Upper lobe of left lung (tissue), 6 donors: Measurements from ENCODE around the gene LRIT3. TPM values are rescaled to one million over a fixed set of nuclear protein-coding genes. Genes with fewer than 3 reads are reported as not detected.

Source experiments
- ATAC-seq, 2 donors: fragments of 200-7000 bp; cut with Tn5 transposase; one replicate each; pipeline ENCODE4 v1.9.1; 2022; ENCODE audit warnings: mild to moderate bottlenecking in 2 of 2, moderate library complexity in 2 of 2; ENCODE audit not compliant: low FRiP score in 2 of 2
- DNase-seq, 2 donors: peaks; one replicate each; pipeline ENCODE4 v3.0.0-alpha.2; 2019 to 2020
- H3K27ac ChIP-seq, 4 donors: fragments of 200-600 bp; sonication (generic); one replicate each; pipeline ENCODE4 v1.5.1; 2016 to 2019
- H3K27me3 ChIP-seq, 4 donors: fragments of 200-600 bp; sonication (generic); one replicate each; pipeline ENCODE4 v1.5.1; 2017 to 2019
- H3K36me3 ChIP-seq, 4 donors: fragments of 200-600 bp; sonication (generic); one replicate each; pipeline ENCODE4 v1.5.1; 2016 to 2019
- H3K4me1 ChIP-seq, 4 donors: fragments of 200-600 bp; sonication (generic); one replicate each; pipeline ENCODE4 v1.5.1; 2018 to 2019
- H3K4me3 ChIP-seq, 4 donors: fragments of 200-600 bp; sonication (generic); one replicate each; pipeline ENCODE4 v1.5.1; 2017 to 2019; ENCODE audit warnings: mild to moderate bottlenecking in 2 of 4, moderate library complexity in 1 of 4
- H3K9me3 ChIP-seq, 4 donors: fragments of 200-600 bp; sonication (generic); one replicate each; pipeline ENCODE4 v1.5.1; 2018 to 2019
- CTCF ChIP-seq, 6 experiments: fragments of 450-650 bp in 4 of 6; fragments of 200-600 bp in 2 of 6; sonication (generic) in 2 of 6; IDR thresholded peaks; one replicate each; pipeline ENCODE4 v1.5.1; 2016 to 2019; ENCODE audit warnings: antibody characterized with exemption in 6 of 6
- EP300 ChIP-seq, 4 donors: sonication (generic); formaldehyde crosslinking; IDR thresholded peaks; one replicate each; pipeline ENCODE4 v1.5.1; 2017; ENCODE audit warnings: antibody characterized with exemption in 4 of 4, control low read depth in 2 of 4
- POLR2A ChIP-seq, 4 donors: fragments of 450-650 bp; IDR thresholded peaks; one replicate each; pipeline ENCODE4 v1.5.1; 2016 to 2017; ENCODE audit warnings: antibody characterized with exemption in 4 of 4, mild to moderate bottlenecking in 2 of 4
- POLR2AphosphoS5 ChIP-seq, 2 donors: sonication (generic); formaldehyde crosslinking; IDR thresholded peaks; one replicate each; pipeline ENCODE4 v1.5.1; 2017; ENCODE audit warnings: antibody characterized with exemption in 2 of 2
- WGBS, 2 donors: methylation state at CpG; one replicate each; pipeline ENCODE4 v1.1.5; 2017 to 2018; 5-methylcytosine and 5-hydroxymethylcytosine counted together
- total RNA-seq, 6 donors: library from RNA; depleted of rRNA in 4 of 6; stranded (reverse); fragments of >200 nt in 4 of 6; gene quantifications; one replicate each; pipeline versions ENCODE4 v1.1.0 to v1.2.1, GENCODE V29; 2016 to 2021
- donor health status: DM: no; HTN: no; CAD: no; lungs with moderate emphysema.
- donor health status: DM: no; HTN: yes; CAD: no; lungs with severe emphysema.

Gene LRIT3
- total RNA-seq, 6 donors from 2014 or later, result 0.20 to 1.0 (median 0.46) TPM; not detected in 1

GRCh38 chr4:109861916-109862511 is 14.1 kb downstream of the LRIT3 start:
- Histone ChIP-seq H3K4me3 (no peak overlapping the region), H3K36me3 (no peaks in the 10 kb centered on the region), H3K9me3 (peaks cover 0 to 3% (median 1%) of the 10 kb centered on the region in 4 donors), H3K4me1 (no peaks in the 10 kb centered on the region), H3K27ac (no peak overlapping the region), H3K27me3 (no peaks in the 10 kb centered on the region)
- TF ChIP-seq EP300 (IDR thresholded peaks at IDR 0.05), result no peak
- no peak for TF ChIP-seq CTCF (IDR thresholded peaks at IDR 0.05)
- TF ChIP-seq POLR2A (IDR thresholded peaks at IDR 0.05), result no peak
- TF ChIP-seq POLR2AphosphoS5 (IDR thresholded peaks at IDR 0.05), result no peak
- 80 to 91% methylated on average over 3 of the region's 3 CpGs for WGBS, 2 donors
- no peak for DNase-seq
- no peak for ATAC-seq

GRCh38 chr4:109864134-109864533 is 16.2 kb downstream of the LRIT3 start:
- Histone ChIP-seq H3K4me1 (no peaks in the 10 kb centered on the region), H3K9me3 (peaks cover 0 to 3% (median 1%) of the 10 kb centered on the region in 4 donors), H3K36me3 (no peaks in the 10 kb centered on the region), H3K4me3 (no peak overlapping the region), H3K27ac (no peak overlapping the region), H3K27me3 (no peaks in the 10 kb centered on the region)
- DNase-seq (no peak), ATAC-seq (no peak)
- TF ChIP-seq EP300 (IDR thresholded peaks at IDR 0.05), result no peak
- no peak for TF ChIP-seq CTCF (IDR thresholded peaks at IDR 0.05)
- no peak for TF ChIP-seq POLR2A (IDR thresholded peaks at IDR 0.05)
- no peak for TF ChIP-seq POLR2AphosphoS5 (IDR thresholded peaks at IDR 0.05)

- peaks cover 0 to 4% (median 0%) of the 10 kb centered on the region in 4 donors for H3K36me3 ChIP-seq
- WGBS, 2 donors, result 94 to 96% methylated on average over 5 of the region's 5 CpGs
- no peaks in the 10 kb centered on the region for H3K4me1 ChIP-seq
- H3K27ac ChIP-seq, result no peak overlapping the region
- H3K4me3 ChIP-seq, result no peak overlapping the region
- no peak for TF ChIP-seq POLR2A (IDR thresholded peaks at IDR 0.05)
- no peak for TF ChIP-seq POLR2AphosphoS5 (IDR thresholded peaks at IDR 0.05)
- TF ChIP-seq EP300 (IDR thresholded peaks at IDR 0.05), result no peak
- no peak for TF ChIP-seq CTCF (IDR thresholded peaks at IDR 0.05)
- DNase-seq (no peak), ATAC-seq (no peak)
- H3K9me3 ChIP-seq, result no peaks in the 10 kb centered on the region
- no peaks in the 10 kb centered on the region for H3K27me3 ChIP-seq
These were observed 22.2 kb downstream of the LRIT3 start for GRCh38 chr4:109870061-109870460.

GRCh38 chr4:109872065-109872464 is 24.2 kb downstream of the LRIT3 start:
- TF ChIP-seq POLR2A (IDR thresholded peaks at IDR 0.05) (no peak), CTCF (IDR thresholded peaks at IDR 0.05) (no peak), EP300 (IDR thresholded peaks at IDR 0.05) (no peak), POLR2AphosphoS5 (IDR thresholded peaks at IDR 0.05) (no peak)
- no peak overlapping the region for H3K27ac ChIP-seq
- H3K4me1 ChIP-seq, result no peaks in the 10 kb centered on the region
- WGBS, 2 donors, result 91 to 100% methylated on average over 2 of the region's 2 CpGs
- no peak for ATAC-seq
- no peak for DNase-seq
- no peaks in the 10 kb centered on the region for H3K9me3 ChIP-seq
- H3K36me3 ChIP-seq, result peaks cover 0 to 4% (median 0%) of the 10 kb centered on the region in 4 donors
- H3K27me3 ChIP-seq, result no peaks in the 10 kb centered on the region
- no peak overlapping the region for H3K4me3 ChIP-seq
